Activated B cell treated with CpG ODN at 0.5 μM for 24 hours (primary cell): Measurements from ENCODE around the gene HDLBP. TPM values are rescaled to one million over a fixed set of nuclear protein-coding genes. Genes with fewer than 3 reads are reported as not detected.

Experiments
- ATAC-seq: fragments of 200-7000 bp; cut with Tn5 transposase; one replicate; pipeline ENCODE4 v1.10.0; 2021; ENCODE audit warnings: low read depth, mild to moderate bottlenecking, moderate library complexity
- CTCF ChIA-PET: fragments of 350-600 bp; sonication (Branson Sonifier 250); formaldehyde crosslinking; loops from one replicate; lab custom pipeline; 2021; ENCODE audit warnings: antibody characterized with exemption; lab: Charles Lee
- POLR2A ChIA-PET: fragments of 350-600 bp; sonication (Branson Sonifier 250); formaldehyde crosslinking; loops from one replicate; lab custom pipeline; 2021; ENCODE audit warnings: antibody characterized with exemption; lab: Charles Lee
- DNase-seq: peaks from one replicate; pipeline ENCODE4 v3.0.0; 2022
- H3K27ac Mint-ChIP-seq: one replicate; pipeline ENCODE4 v1.8.0; 2020; ENCODE audit warnings: mixed read lengths
- H3K27me3 Mint-ChIP-seq: one replicate; pipeline ENCODE4 v1.8.0; 2021; ENCODE audit warnings: mixed read lengths
- H3K36me3 Mint-ChIP-seq: one replicate; pipeline ENCODE4 v1.8.0; 2021; ENCODE audit warnings: low read depth, mixed read lengths
- H3K4me1 Mint-ChIP-seq: one replicate; pipeline ENCODE4 v1.8.0; 2021; ENCODE audit warnings: mixed read lengths
- H3K4me3 Mint-ChIP-seq: one replicate; pipeline ENCODE4 v1.8.0; 2020; ENCODE audit warnings: mild to moderate bottlenecking, mixed read lengths
- H3K9me3 Mint-ChIP-seq: one replicate; pipeline ENCODE4 v1.8.0; 2020; ENCODE audit warnings: mixed read lengths
- CTCF ChIP-seq: fragments of 200-600 bp; IDR thresholded peaks from one replicate; pipeline ENCODE4 v1.8.0; 2022; ENCODE audit warnings: antibody characterized with exemption, mild to moderate bottlenecking
- intact Hi-C: fragments of 100-400 bp; cut with micrococcal nuclease; formaldehyde crosslinking; loops from one replicate; pipeline ENCODE4 v1.15.1; 2024
- total RNA-seq: library from RNA; stranded (reverse); gene quantifications from 2 replicates; pipeline ENCODE4 v1.2.3, GENCODE V29; 2022

Gene HDLBP, protein sequence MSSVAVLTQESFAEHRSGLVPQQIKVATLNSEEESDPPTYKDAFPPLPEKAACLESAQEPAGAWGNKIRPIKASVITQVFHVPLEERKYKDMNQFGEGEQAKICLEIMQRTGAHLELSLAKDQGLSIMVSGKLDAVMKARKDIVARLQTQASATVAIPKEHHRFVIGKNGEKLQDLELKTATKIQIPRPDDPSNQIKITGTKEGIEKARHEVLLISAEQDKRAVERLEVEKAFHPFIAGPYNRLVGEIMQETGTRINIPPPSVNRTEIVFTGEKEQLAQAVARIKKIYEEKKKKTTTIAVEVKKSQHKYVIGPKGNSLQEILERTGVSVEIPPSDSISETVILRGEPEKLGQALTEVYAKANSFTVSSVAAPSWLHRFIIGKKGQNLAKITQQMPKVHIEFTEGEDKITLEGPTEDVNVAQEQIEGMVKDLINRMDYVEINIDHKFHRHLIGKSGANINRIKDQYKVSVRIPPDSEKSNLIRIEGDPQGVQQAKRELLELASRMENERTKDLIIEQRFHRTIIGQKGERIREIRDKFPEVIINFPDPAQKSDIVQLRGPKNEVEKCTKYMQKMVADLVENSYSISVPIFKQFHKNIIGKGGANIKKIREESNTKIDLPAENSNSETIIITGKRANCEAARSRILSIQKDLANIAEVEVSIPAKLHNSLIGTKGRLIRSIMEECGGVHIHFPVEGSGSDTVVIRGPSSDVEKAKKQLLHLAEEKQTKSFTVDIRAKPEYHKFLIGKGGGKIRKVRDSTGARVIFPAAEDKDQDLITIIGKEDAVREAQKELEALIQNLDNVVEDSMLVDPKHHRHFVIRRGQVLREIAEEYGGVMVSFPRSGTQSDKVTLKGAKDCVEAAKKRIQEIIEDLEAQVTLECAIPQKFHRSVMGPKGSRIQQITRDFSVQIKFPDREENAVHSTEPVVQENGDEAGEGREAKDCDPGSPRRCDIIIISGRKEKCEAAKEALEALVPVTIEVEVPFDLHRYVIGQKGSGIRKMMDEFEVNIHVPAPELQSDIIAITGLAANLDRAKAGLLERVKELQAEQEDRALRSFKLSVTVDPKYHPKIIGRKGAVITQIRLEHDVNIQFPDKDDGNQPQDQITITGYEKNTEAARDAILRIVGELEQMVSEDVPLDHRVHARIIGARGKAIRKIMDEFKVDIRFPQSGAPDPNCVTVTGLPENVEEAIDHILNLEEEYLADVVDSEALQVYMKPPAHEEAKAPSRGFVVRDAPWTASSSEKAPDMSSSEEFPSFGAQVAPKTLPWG (N-terminal part only)
- 158 and 168 TPM in 2 replicates for total RNA-seq

DNA sequence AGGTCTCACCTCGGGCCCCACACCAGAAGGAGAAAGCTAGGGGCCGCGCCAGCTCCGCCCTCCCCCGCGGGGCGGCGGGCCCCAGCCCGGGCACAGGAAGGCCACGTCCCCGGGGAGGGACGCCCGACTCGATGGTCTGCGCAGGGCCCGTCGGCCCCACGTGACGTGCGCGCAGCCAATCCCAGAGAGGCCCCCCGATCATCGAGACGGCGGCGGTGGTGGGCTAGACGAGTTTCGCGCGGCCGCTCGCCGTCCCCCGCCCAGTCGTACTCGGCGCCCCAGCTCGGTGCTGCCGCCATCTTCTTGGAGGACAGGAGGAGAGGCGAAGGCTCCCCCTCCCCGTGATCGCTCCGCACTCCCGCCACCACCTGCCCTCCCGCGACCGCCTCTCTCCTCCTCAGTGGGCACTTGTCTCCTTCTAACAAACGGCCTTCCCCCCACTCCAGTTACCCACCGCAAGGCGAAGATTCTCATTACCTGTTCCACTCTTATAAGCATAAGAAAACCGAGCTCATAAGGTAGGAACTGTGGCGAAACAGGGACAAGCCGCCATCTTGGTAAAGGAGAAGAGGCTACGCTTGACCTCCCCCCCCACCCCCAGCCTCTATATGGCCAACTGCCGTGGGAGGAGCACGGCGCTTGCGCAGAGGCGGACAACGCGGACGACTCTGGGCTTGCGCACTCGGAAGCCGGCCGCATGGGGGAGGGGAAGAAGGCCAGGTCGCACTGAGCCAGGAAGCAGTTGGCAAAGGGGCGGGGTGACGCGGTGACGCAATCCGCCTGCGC, at the start of gene HDLBP:
TSS of gene HDLBP (minus strand) at position 580 of the 786 bp plus-strand sequence. CDS start 48,803 bp downstream, outside the sequence.
- Mint-ChIP-seq H3K36me3 (peaks cover 35% of the 10 kb centered on the region), H3K4me3 (peak within 1 kb of the TSS; percentile 98), H3K9me3 (no peaks in the 10 kb centered on the region), H3K27ac (peak within 1 kb of the TSS; percentile 100), H3K27me3 (no peaks in the 10 kb centered on the region), H3K4me1 (peaks cover 78% of the 10 kb centered on the region)
- intact Hi-C loops = loop anchor here (1.0 to 10.0 kb wide), 15 partner anchors 10 to 1910 kb away; partner anchors contain the start of genes D2HGDH, DUSP28, FARP2 and HDAC4
- DNase-seq (peak; percentile 100), ATAC-seq (peak; percentile 73)
- ChIA-PET CTCF (interaction anchor here (1.2 to 1.4 kb wide), 2 partner anchors 43 to 59 kb away, joined by 3 to 5 read pairs; no protein-coding TSS in a partner anchor), POLR2A (interaction anchor here (0.6 to 4.1 kb wide), 37 partner anchors 10 to 754 kb away, joined by 3 to 50 read pairs (median 6); partner anchors contain the start of genes ATG4B, CAPN10, D2HGDH and DTYMK)
- TF ChIP-seq CTCF = no peak

- no peak for TF ChIP-seq CTCF
- intact Hi-C loops = loop anchor here (1.0 kb wide), 1 partner anchor 9 kb away; no protein-coding TSS in a partner anchor
- Mint-ChIP-seq H3K36me3 (peaks cover 31% of the 10 kb centered on the region), H3K4me3 (no peak overlapping the region), H3K4me1 (peaks cover 71% of the 10 kb centered on the region), H3K27ac (peak overlapping the region; percentile 7), H3K27me3 (no peaks in the 10 kb centered on the region), H3K9me3 (no peaks in the 10 kb centered on the region)
- POLR2A ChIA-PET = no interaction called here
- CTCF ChIA-PET = no interaction called here
- DNase-seq (no peak), ATAC-seq (no peak)
Measured at GRCh38 chr2:241364781-241365180, 49.3 kb upstream of the HDLBP start.

DNA sequence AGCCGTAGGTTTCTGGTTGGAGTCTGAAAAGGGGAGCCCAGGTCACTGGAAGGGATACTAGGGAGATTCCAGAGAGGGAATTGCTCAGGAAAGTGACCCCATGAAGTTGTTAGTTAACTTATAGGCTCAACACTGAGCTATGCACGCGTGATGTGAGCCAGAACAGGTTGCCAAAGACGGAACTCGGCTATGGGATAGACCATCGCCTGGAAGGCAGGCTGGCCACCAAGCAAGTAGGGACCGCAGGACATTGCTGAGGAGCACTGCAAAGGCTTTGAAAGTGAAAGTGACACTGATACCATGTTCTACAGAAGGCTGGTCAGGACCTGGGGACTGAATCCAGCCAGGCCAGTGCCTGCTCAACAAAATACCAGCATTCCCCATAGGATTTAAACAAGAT, 48.0 kb upstream of the HDLBP start:
- Mint-ChIP-seq H3K36me3 (peaks cover 28% of the 10 kb centered on the region), H3K4me3 (no peak overlapping the region), H3K9me3 (no peaks in the 10 kb centered on the region), H3K4me1 (peaks cover 75% of the 10 kb centered on the region), H3K27me3 (no peaks in the 10 kb centered on the region), H3K27ac (no peak overlapping the region)
- CTCF ChIA-PET = no interaction called here
- intact Hi-C loops = no loop called here
- DNase-seq (no peak), ATAC-seq (no peak)
- POLR2A ChIA-PET = no interaction called here
- TF ChIP-seq CTCF = no peak

- ATAC-seq (no peak), DNase-seq (no peak)
- Mint-ChIP-seq H3K4me1 (peaks cover 69% of the 10 kb centered on the region), H3K4me3 (peak overlapping the region; percentile 44), H3K27ac (peak overlapping the region; percentile 79), H3K27me3 (no peaks in the 10 kb centered on the region), H3K9me3 (no peaks in the 10 kb centered on the region), H3K36me3 (peaks cover 24% of the 10 kb centered on the region)
- ChIA-PET POLR2A (interaction anchor here (2.3 to 3.7 kb wide), 4 partner anchors 12 to 44 kb away, joined by 11 to 50 read pairs (median 24); partner anchors contain the start of genes HDLBP and SEPTIN2), CTCF (interaction anchor here (1.2 to 2.5 kb wide), 4 partner anchors 9 to 33 kb away, joined by 3 to 11 read pairs (median 6); no protein-coding TSS in a partner anchor)
- intact Hi-C loops = loop anchor here (2.0 to 5.0 kb wide), 9 partner anchors 23 to 797 kb away; partner anchors contain the start of genes D2HGDH, DTYMK and DUSP28
- TF ChIP-seq CTCF = no peak
Measured at GRCh38 chr2:241359481-241360045, 44.1 kb upstream of the HDLBP start.
